Esophagus muscularis mucosa (tissue), 4 donors: Measurements from ENCODE around the gene EDA. TPM values are rescaled to one million over a fixed set of nuclear protein-coding genes. Genes with fewer than 3 reads are reported as not detected.

Source experiments
- DNase-seq: peaks from one replicate; pipeline ENCODE4 v3.0.0-alpha.2; 2017; ENCODE audit errors: extremely low spot score
- H3K27ac ChIP-seq, 4 donors: fragments of 200-600 bp; sonication (generic); replicated peaks in 1 of 4; 1 replicate in 3 of 4; 2 replicates in 1 of 4; pipeline ENCODE4 v1.5.1; 2016 to 2019; ENCODE audit warnings: mild to moderate bottlenecking in 1 of 4
- H3K27me3 ChIP-seq, 4 donors: fragments of 200-600 bp; sonication (generic); one replicate each; pipeline versions ENCODE4 v1.5.1 to v1.6.0; 2016 to 2019
- H3K36me3 ChIP-seq, 4 donors: fragments of 200-600 bp; sonication (generic); one replicate each; pipeline ENCODE4 v1.5.1; 2016 to 2019
- H3K4me1 ChIP-seq, 4 donors: fragments of 200-600 bp; sonication (generic); one replicate each; pipeline ENCODE4 v1.5.1; 2016 to 2019
- H3K4me3 ChIP-seq, 4 donors: fragments of 200-600 bp; sonication (generic); 1 replicate in 2 of 4; 2 replicates in 2 of 4; pipeline ENCODE4 v1.5.1; 2016 to 2019; ENCODE audit warnings: mild to moderate bottlenecking in 4 of 4, moderate library complexity in 1 of 4
- H3K9me3 ChIP-seq, 4 donors: fragments of 200-600 bp; sonication (generic); 1 replicate in 3 of 4; 2 replicates in 1 of 4; pipeline ENCODE4 v1.5.1; 2016 to 2019
- EP300 ChIP-seq: sonication (generic); formaldehyde crosslinking; IDR thresholded peaks from one replicate; pipeline ENCODE4 v1.6.1; 2017; ENCODE audit warnings: antibody characterized with exemption
- POLR2A ChIP-seq: fragments of 450-650 bp; IDR thresholded peaks from one replicate; pipeline ENCODE4 v1.6.1; 2017; ENCODE audit warnings: antibody characterized with exemption, moderate library complexity, mild to moderate bottlenecking, low read depth
- POLR2AphosphoS5 ChIP-seq, 2 donors: sonication (generic); formaldehyde crosslinking; IDR thresholded peaks; one replicate each; pipeline ENCODE4 v1.6.1; 2017; ENCODE audit warnings: antibody characterized with exemption in 2 of 2
- WGBS: methylation state at CpG from one replicate; pipeline ENCODE4 v1.1.5; 2018; 5-methylcytosine and 5-hydroxymethylcytosine counted together
- intact Hi-C: fragments of 100-400 bp; cut with DNase I; formaldehyde crosslinking; loops from one replicate; pipeline ENCODE4 v1.15.1; 2023
- total RNA-seq, 4 donors: library from RNA; depleted of rRNA; stranded (reverse); fragments of >200 nt; gene quantifications; one replicate each; pipeline versions ENCODE4 v1.1.0 to v1.2.1, GENCODE V29; 2016
- TF ChIP-seq, protein P1 (sequence below), 3 experiments: fragments of 200-600 bp in 2 of 3; fragments of 450-650 bp in 1 of 3; sonication (generic) in 2 of 3; IDR thresholded peaks; one replicate each; pipeline ENCODE4 v1.5.1; 2017 to 2019; ENCODE audit warnings: antibody characterized with exemption in 3 of 3, mild to moderate bottlenecking in 2 of 3, moderate library complexity in 1 of 3

EDA gene
- total RNA-seq, 4 donors from 2014 or later, result 4.3 to 10.9 (median 6.3) TPM

DNA sequence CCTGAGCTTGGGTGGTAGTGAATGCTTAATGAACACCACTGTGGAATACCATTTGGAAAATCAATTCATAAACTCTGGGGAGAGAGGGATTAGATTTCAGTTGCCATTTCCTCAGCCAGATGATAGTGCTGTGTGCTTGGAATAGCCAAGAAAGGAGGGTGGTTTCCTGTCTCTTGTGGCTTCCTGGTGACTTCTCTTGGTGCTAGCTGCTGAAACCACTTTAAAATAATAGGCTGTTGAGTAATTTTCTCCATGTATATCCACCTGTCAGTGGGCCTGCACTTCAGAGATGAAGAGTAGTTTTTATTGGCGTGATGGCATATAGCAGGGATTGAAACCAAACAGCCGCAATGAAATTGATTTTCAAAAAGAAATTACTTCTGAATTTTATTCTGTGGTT, 11.8 kb downstream of the EDA start:
- H3K27me3 ChIP-seq, result no peaks in the 10 kb centered on the region
- H3K4me1 ChIP-seq, result peaks cover 0 to 7% (median 0%) of the 10 kb centered on the region in 4 donors
- H3K27ac ChIP-seq, result no peak overlapping the region
- no peaks in the 10 kb centered on the region for H3K36me3 ChIP-seq
- intact Hi-C loops, result no loop called here
- no peak for DNase-seq
- TF ChIP-seq, protein P1, sequence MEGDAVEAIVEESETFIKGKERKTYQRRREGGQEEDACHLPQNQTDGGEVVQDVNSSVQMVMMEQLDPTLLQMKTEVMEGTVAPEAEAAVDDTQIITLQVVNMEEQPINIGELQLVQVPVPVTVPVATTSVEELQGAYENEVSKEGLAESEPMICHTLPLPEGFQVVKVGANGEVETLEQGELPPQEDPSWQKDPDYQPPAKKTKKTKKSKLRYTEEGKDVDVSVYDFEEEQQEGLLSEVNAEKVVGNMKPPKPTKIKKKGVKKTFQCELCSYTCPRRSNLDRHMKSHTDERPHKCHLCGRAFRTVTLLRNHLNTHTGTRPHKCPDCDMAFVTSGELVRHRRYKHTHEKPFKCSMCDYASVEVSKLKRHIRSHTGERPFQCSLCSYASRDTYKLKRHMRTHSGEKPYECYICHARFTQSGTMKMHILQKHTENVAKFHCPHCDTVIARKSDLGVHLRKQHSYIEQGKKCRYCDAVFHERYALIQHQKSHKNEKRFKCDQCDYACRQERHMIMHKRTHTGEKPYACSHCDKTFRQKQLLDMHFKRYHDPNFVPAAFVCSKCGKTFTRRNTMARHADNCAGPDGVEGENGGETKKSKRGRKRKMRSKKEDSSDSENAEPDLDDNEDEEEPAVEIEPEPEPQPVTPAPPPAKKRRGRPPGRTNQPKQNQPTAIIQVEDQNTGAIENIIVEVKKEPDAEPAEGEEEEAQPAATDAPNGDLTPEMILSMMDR (IDR thresholded peaks at IDR 0.05), result no peak
- TF ChIP-seq POLR2A, result no peak
- 84% methylated on average over 2 of the region's 2 CpGs for WGBS
- H3K9me3 ChIP-seq, result no peaks in the 10 kb centered on the region
- H3K4me3 ChIP-seq, result no peak overlapping the region

- Histone ChIP-seq H3K27ac (no peak overlapping the region), H3K4me1 (peaks cover 0 to 7% (median 0%) of the 10 kb centered on the region in 4 donors), H3K4me3 (no peak overlapping the region), H3K36me3 (no peaks in the 10 kb centered on the region), H3K9me3 (no peaks in the 10 kb centered on the region), H3K27me3 (no peaks in the 10 kb centered on the region)
- 72% methylated on average over 2 of the region's 2 CpGs for WGBS
- no peak for TF ChIP-seq POLR2A
- TF ChIP-seq, protein P1 (IDR thresholded peaks at IDR 0.05), result no peak
- no peak for TF ChIP-seq EP300
- TF ChIP-seq POLR2AphosphoS5 (IDR thresholded peaks at IDR 0.05), result no peak
- intact Hi-C loops, result no loop called here
- DNase-seq, result no peak
Measured at GRCh38 chrX:69630147-69630546, 14.2 kb downstream of the EDA start.

DNA sequence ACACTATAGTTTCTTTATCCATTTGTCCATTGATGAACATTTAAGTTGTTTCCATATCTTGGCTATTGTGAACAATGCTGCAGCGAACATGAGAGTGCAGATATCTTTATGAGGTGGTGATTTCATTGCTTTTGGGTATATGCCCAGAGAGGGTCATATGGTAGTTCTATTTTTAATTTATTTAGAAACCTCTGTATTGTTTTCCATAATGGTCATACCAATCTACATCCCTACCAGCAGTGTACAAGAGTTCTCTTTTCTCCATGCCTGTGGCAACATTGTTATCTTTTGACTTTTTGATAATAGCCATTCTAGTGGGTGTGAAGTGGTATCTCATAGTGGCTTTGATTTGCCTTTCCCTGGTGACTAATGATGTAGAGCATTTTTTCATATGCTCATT, 48.8 kb downstream of the EDA start:
- TF ChIP-seq POLR2AphosphoS5 (IDR thresholded peaks at IDR 0.05), result no peak
- TF ChIP-seq, protein P1 (IDR thresholded peaks at IDR 0.05), result no peak
- TF ChIP-seq EP300, result no peak
- TF ChIP-seq POLR2A, result no peak
- intact Hi-C loops, result no loop called here
- no peak for DNase-seq
- H3K27me3 ChIP-seq, result no peaks in the 10 kb centered on the region
- no peaks in the 10 kb centered on the region for H3K4me1 ChIP-seq
- H3K36me3 ChIP-seq, result no peaks in the 10 kb centered on the region
- 57% methylated on average over 1 of the region's 1 CpG for WGBS
- H3K4me3 ChIP-seq, result no peak overlapping the region
- H3K27ac ChIP-seq, result no peak overlapping the region
- peaks cover 0 to 32% (median under 1%) of the 10 kb centered on the region in 4 donors for H3K9me3 ChIP-seq

- H3K27me3 ChIP-seq, result no peaks in the 10 kb centered on the region
- no peak overlapping the region for H3K4me3 ChIP-seq
- no peaks in the 10 kb centered on the region for H3K36me3 ChIP-seq
- WGBS, result 2% methylated on average over 2 of the region's 2 CpGs
- TF ChIP-seq, protein P1 (IDR thresholded peaks at IDR 0.05), result no peak
- TF ChIP-seq POLR2A, result no peak
- DNase-seq, result no peak
- no peaks in the 10 kb centered on the region for H3K4me1 ChIP-seq
- peaks cover 0 to 31% (median 10%) of the 10 kb centered on the region in 4 donors for H3K9me3 ChIP-seq
- intact Hi-C loops, result no loop called here
- H3K27ac ChIP-seq, result no peak overlapping the region
Measured at GRCh38 chrX:69670001-69670555, 54.2 kb downstream of the EDA start.

DNA sequence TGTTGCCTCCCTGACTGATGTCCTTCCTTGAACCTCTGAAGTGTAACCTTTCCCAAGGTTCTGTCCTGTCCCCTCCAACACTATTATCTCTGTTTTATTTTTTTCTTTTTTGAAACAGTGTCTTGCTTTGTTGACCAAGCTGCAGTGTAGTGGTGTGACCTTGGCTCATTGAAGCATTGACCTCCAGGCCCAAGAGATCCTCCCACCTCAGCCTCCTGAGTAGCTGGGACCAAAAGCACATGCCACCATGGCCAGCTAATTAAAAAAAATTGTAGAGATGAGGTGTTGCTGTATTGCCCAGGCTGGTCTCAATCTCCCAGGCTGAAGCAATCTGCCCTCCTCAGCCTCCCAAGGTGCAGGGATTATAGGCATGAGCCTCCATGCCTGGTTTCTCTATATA, 59.0 kb downstream of the EDA start:
- H3K27me3 ChIP-seq, result no peaks in the 10 kb centered on the region
- intact Hi-C loops, result no loop called here
- H3K27ac ChIP-seq, result no peak overlapping the region
- no peak for DNase-seq
- H3K36me3 ChIP-seq, result no peaks in the 10 kb centered on the region
- no peak overlapping the region for H3K4me3 ChIP-seq
- TF ChIP-seq, protein P1 (IDR thresholded peaks at IDR 0.05), result no peak
- TF ChIP-seq POLR2A (no peak), POLR2AphosphoS5 (IDR thresholded peaks at IDR 0.05) (no peak), EP300 (no peak)
- H3K4me1 ChIP-seq, result no peaks in the 10 kb centered on the region
- H3K9me3 ChIP-seq, result peaks cover 0 to 14% (median 8%) of the 10 kb centered on the region in 4 donors
